HepG2 (cell line): ENCODE measurements around the gene RNF213. TPM values are rescaled to one million over a fixed set of nuclear protein-coding genes. Genes with fewer than 3 reads are reported as not detected.

Experiments used
- ATAC-seq: fragments of 200-7000 bp; cut with Tn5 transposase; 3 replicates; pipeline ENCODE4 v1.9.1; 2020; ENCODE audit warnings: mild to moderate bottlenecking, moderate library complexity
- BruUV-seq: library from RNA; stranded (reverse); fragments of 400-500 nt; replicated peaks from 2 replicates; lab custom pipeline; 2021; lab: Mats Ljungman, UMichigan
- CTCF ChIA-PET: fragments of 300-600 bp; formaldehyde crosslinking; extraction: SDS; loops from one replicate; lab custom pipeline; 2021; ENCODE audit warnings: low total read pairs, inconsistent platforms, low intra/inter-chr PET ratio; lab: Yijun Ruan, JAX
- POLR2A ChIA-PET: fragments of 350-600 bp; sonication (Branson Sonifier 250); formaldehyde crosslinking; loops from one replicate; lab custom pipeline; 2020; ENCODE audit warnings: antibody characterized with exemption, inconsistent platforms; lab: Yijun Ruan, JAX
- DNase-seq: peaks from one replicate; pipeline ENCODE4 v3.0.0-alpha.2; 2015; ENCODE audit warnings: low spot score
- FAIRE-seq: peaks from 3 replicates; lab custom pipeline; 2011; peaks lifted over from hg19 to GRCh38; lab: Jason Lieb, UNC
- H2AFZ ChIP-seq: one replicate; pipeline ENCODE4 v1.6.1; 2011; ENCODE audit warnings: low read length, inconsistent platforms
- H3K27ac ChIP-seq: fragments of 300-600 bp; 3 replicates; pipeline ENCODE4 v1.8.0; 2011; ENCODE audit warnings: mixed run types, mild to moderate bottlenecking, mixed read lengths, low read length, inconsistent platforms; ENCODE audit not compliant: insufficient read depth; ENCODE audit errors: extremely low read length
- H3K27me3 ChIP-seq, 2 experiments: fragments of 200-600 bp in 1 of 2; 2 replicates in 1 of 2; 3 replicates in 1 of 2; pipeline versions ENCODE4 v1.6.0 to v1.8.0; 2011; ENCODE audit warnings: low read length in 2 of 2, mild to moderate bottlenecking in 2 of 2, moderate library complexity in 2 of 2, inconsistent platforms in 1 of 2; ENCODE audit not compliant: insufficient read depth in 2 of 2, control insufficient read depth in 1 of 2
- H3K36me3 ChIP-seq, 2 experiments: fragments of 200-600 bp in 1 of 2; replicated peaks in 1 of 2; 2 replicates in 1 of 2; 3 replicates in 1 of 2; pipeline versions ENCODE4 v1.5.1 to v1.8.0; 2011; ENCODE audit warnings: low read length in 2 of 2, inconsistent platforms in 1 of 2; ENCODE audit not compliant: insufficient read depth in 2 of 2, control insufficient read depth in 1 of 2
- H3K4me1 ChIP-seq: 2 replicates; pipeline ENCODE4 v1.5.1; 2012; ENCODE audit warnings: low read length, inconsistent platforms; ENCODE audit not compliant: insufficient read depth
- H3K4me2 ChIP-seq: 2 replicates; pipeline ENCODE4 v1.6.0; 2011; ENCODE audit warnings: low read depth, low read length, inconsistent platforms
- H3K4me3 ChIP-seq, 3 experiments: fragments of 200-600 bp in 1 of 3; sonication (generic), shearing (Covaris generic) in 1 of 3; replicated peaks in 1 of 3; 2 replicates each; pipeline ENCODE4 v1.5.1; 2011 to 2016; ENCODE audit warnings: low read length in 3 of 3, inconsistent platforms in 2 of 3, low read depth in 2 of 3, mild to moderate bottlenecking in 2 of 3, control low read depth in 1 of 3, mixed read lengths in 1 of 3; ENCODE audit not compliant: insufficient read depth in 1 of 3
- H3K79me2 ChIP-seq: one replicate; pipeline ENCODE4 v1.6.1; 2011; ENCODE audit warnings: low read length, inconsistent platforms; ENCODE audit not compliant: insufficient read depth
- H3K9ac ChIP-seq: 2 replicates; pipeline ENCODE4 v1.6.0; 2011; ENCODE audit warnings: mild to moderate bottlenecking, low read depth, low read length, inconsistent platforms; ENCODE audit not compliant: insufficient read depth
- H3K9me3 ChIP-seq: 2 replicates; pipeline ENCODE4 v1.5.1; 2012; ENCODE audit warnings: mild to moderate bottlenecking, low read length
- H4K20me1 ChIP-seq: 2 replicates; pipeline ENCODE4 v1.6.0; 2011; ENCODE audit warnings: inconsistent platforms, mild to moderate bottlenecking, low read length, moderate library complexity; ENCODE audit not compliant: insufficient read depth
- AGO1 ChIP-seq: fragments of 200-400 bp; formaldehyde crosslinking; IDR thresholded peaks from 2 replicates; pipeline ENCODE4 v1.6.1; 2017; ENCODE audit warnings: mild to moderate bottlenecking, low read depth, low read length, moderate library complexity; ENCODE audit not compliant: poor library complexity, severe bottlenecking
- ASH2L ChIP-seq: fragments of 300-600, 200-600 bp; sonication (generic); IDR thresholded peaks from 2 replicates; pipeline ENCODE4 v1.7.0; 2017; ENCODE audit warnings: low read depth, mild to moderate bottlenecking, moderate library complexity, mixed read lengths, low read length; ENCODE audit not compliant: insufficient read length
- CEBPB ChIP-seq: IDR thresholded peaks from 2 replicates; pipeline ENCODE4 v1.6.1; 2011; ENCODE audit warnings: low read depth, low read length, improper control_type of control experiment, borderline replicate concordance
- FOXM1 ChIP-seq: sonication (generic); formaldehyde crosslinking; IDR thresholded peaks from 2 replicates; pipeline ENCODE4 v1.5.0; 2020; ENCODE audit warnings: missing genetic modification reagents
- FOXP4 ChIP-seq: sonication (generic); formaldehyde crosslinking; IDR thresholded peaks from 2 replicates; pipeline ENCODE4 v1.4.0; 2020; ENCODE audit warnings: missing genetic modification reagents
- HMGA1 ChIP-seq: sonication (generic); formaldehyde crosslinking; conservative IDR thresholded peaks from 2 replicates; pipeline ENCODE4 v1.4.0; 2020; ENCODE audit warnings: missing genetic modification reagents
- HNF4A ChIP-seq: sonication (generic); formaldehyde crosslinking; IDR thresholded peaks from 2 replicates; pipeline ENCODE4 v1.4.0; 2020; ENCODE audit warnings: missing genetic modification reagents
- NR3C1 ChIP-seq: sonication (generic); formaldehyde crosslinking; IDR thresholded peaks from 2 replicates; pipeline ENCODE4 v1.4.0; 2020; ENCODE audit warnings: missing genetic modification reagents
- POLR2AphosphoS2 ChIP-seq: IDR thresholded peaks from 2 replicates; pipeline ENCODE4 v1.6.1; 2011; ENCODE audit warnings: low read depth, low read length, improper control_type of control experiment
- PRDM15 ChIP-seq: sonication (generic); formaldehyde crosslinking; IDR thresholded peaks from 2 replicates; pipeline ENCODE4 v1.4.0; 2020; ENCODE audit warnings: missing genetic modification reagents
- REL ChIP-seq: sonication (generic); formaldehyde crosslinking; conservative IDR thresholded peaks from 2 replicates; pipeline ENCODE4 v1.8.0; 2022; ENCODE audit warnings: mild to moderate bottlenecking, missing genetic modification reagents, moderate library complexity
- SIN3B ChIP-seq: fragments of 150-350 bp; IDR thresholded peaks from 2 replicates; pipeline ENCODE4 v1.6.1; 2014; ENCODE audit warnings: low read length
- SP2 ChIP-seq: sonication (generic); formaldehyde crosslinking; IDR thresholded peaks from 2 replicates; pipeline ENCODE4 v1.5.1; 2020; ENCODE audit warnings: mild to moderate bottlenecking, missing genetic modification reagents
- ZKSCAN1 ChIP-seq: fragments of 150-350 bp; IDR thresholded peaks from 2 replicates; pipeline ENCODE4 v1.6.1; 2014; ENCODE audit warnings: low read length
- ZNF280D ChIP-seq: sonication (generic); formaldehyde crosslinking; IDR thresholded peaks from 2 replicates; pipeline ENCODE4 v1.5.1; 2020; ENCODE audit warnings: mild to moderate bottlenecking, missing genetic modification reagents
- ZNF576 ChIP-seq: sonication (generic); formaldehyde crosslinking; IDR thresholded peaks from 2 replicates; pipeline ENCODE4 v1.4.0; 2020; ENCODE audit warnings: mild to moderate bottlenecking, missing genetic modification reagents
- ZNF841 ChIP-seq: sonication (generic); formaldehyde crosslinking; IDR thresholded peaks from 2 replicates; pipeline ENCODE4 v1.8.1; 2023; ENCODE audit warnings: missing genetic modification reagents, borderline replicate concordance
- WGBS: methylation state at CpG from one replicate; pipeline ENCODE4 v1.1.6; 2017; ENCODE audit warnings: low lambda C conversion rate; 5-methylcytosine and 5-hydroxymethylcytosine counted together
- in situ Hi-C: cut with HindIII; loops from 2 replicates; pipeline ENCODE4 v1.10.0; 2017; ENCODE audit warnings: low pct_unique_long_range_greater_than_20kb; ENCODE audit not compliant: extremely low pct_ligation_motif_present
- intact Hi-C: fragments of 100-400 bp; cut with micrococcal nuclease; formaldehyde crosslinking; loops from one replicate; pipeline ENCODE4 v1.10.0; 2022; ENCODE audit not compliant: unreplicated experiment
- polyA plus RNA-seq, 8 experiments: library from polyadenylated mRNA; depleted of rRNA in 3 of 8; stranded (reverse) in 7 of 8; unstranded in 1 of 8; fragments of >200 nt; fragmentation: Illumina TruSeq in 4 of 8; extraction: Trizol in 4 of 8; gene quantifications; 2 replicates each; pipeline versions ENCODE4 v1.2.1 to v1.2.3, GENCODE V29; 2011 to 2016; ENCODE audit warnings: low read depth in 4 of 8, missing spikeins in 1 of 8, mixed read lengths in 1 of 8; ENCODE audit not compliant: insufficient read depth in 1 of 8
- total RNA-seq, 5 experiments: library from RNA; depleted of rRNA; stranded (reverse); fragments of >200 nt; fragmentation: Illumina TruSeq; extraction: Trizol; gene quantifications; 2 replicates each; pipeline ENCODE4 v1.2.3, GENCODE V29; 2016; ENCODE audit warnings: low read depth in 1 of 5

RNF213 gene
- total and polyA plus RNA-seq, 2 of the 13 experiments (the other 11 are each of a cell fraction or from before 2014, with no cell fraction given) = 38.6 to 38.7 TPM

GRCh38 chr17:80311216-80311827, 50.7 kb downstream of the RNF213 start:
- ATAC-seq (no peak), DNase-seq (no peak), FAIRE-seq (no peak)
- no peak overlapping the region for H3K4me3 ChIP-seq
- ChIA-PET POLR2A (no interaction called here), CTCF (no interaction called here)
- H3K9ac ChIP-seq = no peak overlapping the region
- H2AFZ ChIP-seq = no peak overlapping the region
- no peaks in the 10 kb centered on the region for H3K9me3 ChIP-seq
- H3K36me3 ChIP-seq = peaks cover 24 to 53% of the 10 kb centered on the region in 2 experiments
- no peaks in the 10 kb centered on the region for H3K79me2 ChIP-seq
- H3K4me2 ChIP-seq = no peak overlapping the region
- no peak overlapping the region for H3K27ac ChIP-seq
- in situ Hi-C loops = no loop called here
- no peaks in the 10 kb centered on the region for H3K4me1 ChIP-seq
- H4K20me1 ChIP-seq = no peaks in the 10 kb centered on the region
- intact Hi-C loops = no loop called here
- WGBS = 97% methylated on average over 22 of the region's 22 CpGs
- BruUV-seq = no TSS peak
- H3K27me3 ChIP-seq = no peaks in the 10 kb centered on the region
- no peak for TF ChIP-seq ASH2L
- no peak for TF ChIP-seq FOXP4 (CRISPR knock-in tag)
- TF ChIP-seq HNF4A (CRISPR knock-in tag) = no peak
- TF ChIP-seq SP2 (CRISPR knock-in tag) = no peak
- no peak for TF ChIP-seq AGO1
- no peak for TF ChIP-seq ZNF841 (CRISPR knock-in tag)
- TF ChIP-seq FOXM1 (CRISPR knock-in tag) = no peak
- no peak for TF ChIP-seq SIN3B
- no peak for TF ChIP-seq POLR2AphosphoS2
- no peak for TF ChIP-seq ZNF576 (CRISPR knock-in tag)
- no peak for TF ChIP-seq ZKSCAN1
- TF ChIP-seq HMGA1 = no peak
- TF ChIP-seq REL = no peak
- TF ChIP-seq CEBPB = no peak
- TF ChIP-seq NR3C1 (CRISPR knock-in tag) = no peak
- no peak for TF ChIP-seq PRDM15
- no peak for TF ChIP-seq ZNF280D (CRISPR knock-in tag)
